ENCODE results near the gene SCARF1.

Gene SCARF1

DNA sequence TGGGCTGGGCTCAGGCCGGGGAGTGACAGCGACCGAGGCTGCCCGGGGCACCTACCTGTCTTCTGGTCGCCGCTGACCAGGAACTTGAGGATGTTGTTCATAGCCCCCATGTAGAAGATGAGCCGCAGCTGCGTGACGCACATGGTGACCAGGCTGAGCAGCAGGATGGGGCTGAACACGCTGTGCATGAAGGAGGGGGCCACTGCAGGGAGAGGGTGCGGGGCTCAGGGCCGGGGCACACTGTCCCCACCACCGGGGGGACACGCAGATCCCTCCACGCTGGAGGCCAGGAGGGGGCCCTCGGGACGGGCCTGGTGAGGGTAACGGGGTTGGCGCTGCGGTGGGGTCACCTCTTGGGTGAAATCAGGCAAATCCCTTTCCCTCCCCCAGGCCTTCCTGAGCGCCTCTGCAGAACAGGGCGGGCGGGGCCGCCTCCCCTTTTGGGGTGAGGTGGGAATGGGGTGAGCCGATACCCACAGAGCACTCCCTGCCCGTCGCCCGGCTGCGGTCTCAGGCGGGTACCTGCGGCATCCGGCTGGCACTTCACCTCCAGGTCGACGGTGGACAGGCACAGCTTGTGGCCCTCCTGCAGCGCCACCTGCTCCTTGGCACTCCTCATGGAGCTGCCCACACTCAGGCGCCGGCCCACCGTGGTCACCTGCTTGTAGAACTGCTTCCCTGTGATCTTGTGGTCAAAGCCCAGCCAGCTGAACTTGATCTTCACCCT is 54.6 kb downstream of the SCARF1 start:
- no peaks in the 10 kb centered on the region for H3K9me2 ChIP-seq (ENCODE audit: low read depth, low read length)
- no peak for TF ChIP-seq EZH2 (IDR thresholded peaks at IDR 0.05; ENCODE audit: borderline replicate concordance, low read length)
- TF ChIP-seq, protein P1, sequence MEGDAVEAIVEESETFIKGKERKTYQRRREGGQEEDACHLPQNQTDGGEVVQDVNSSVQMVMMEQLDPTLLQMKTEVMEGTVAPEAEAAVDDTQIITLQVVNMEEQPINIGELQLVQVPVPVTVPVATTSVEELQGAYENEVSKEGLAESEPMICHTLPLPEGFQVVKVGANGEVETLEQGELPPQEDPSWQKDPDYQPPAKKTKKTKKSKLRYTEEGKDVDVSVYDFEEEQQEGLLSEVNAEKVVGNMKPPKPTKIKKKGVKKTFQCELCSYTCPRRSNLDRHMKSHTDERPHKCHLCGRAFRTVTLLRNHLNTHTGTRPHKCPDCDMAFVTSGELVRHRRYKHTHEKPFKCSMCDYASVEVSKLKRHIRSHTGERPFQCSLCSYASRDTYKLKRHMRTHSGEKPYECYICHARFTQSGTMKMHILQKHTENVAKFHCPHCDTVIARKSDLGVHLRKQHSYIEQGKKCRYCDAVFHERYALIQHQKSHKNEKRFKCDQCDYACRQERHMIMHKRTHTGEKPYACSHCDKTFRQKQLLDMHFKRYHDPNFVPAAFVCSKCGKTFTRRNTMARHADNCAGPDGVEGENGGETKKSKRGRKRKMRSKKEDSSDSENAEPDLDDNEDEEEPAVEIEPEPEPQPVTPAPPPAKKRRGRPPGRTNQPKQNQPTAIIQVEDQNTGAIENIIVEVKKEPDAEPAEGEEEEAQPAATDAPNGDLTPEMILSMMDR (IDR thresholded peaks at IDR 0.05; ENCODE audit: low read length) = no peak
- no peaks in the 10 kb centered on the region for H3K27me3 ChIP-seq (ENCODE audit: insufficient read depth, low read length)
- no peak overlapping the region for H3K4me3 ChIP-seq (ENCODE audit: low read depth, low read length, poor library complexity, severe bottlenecking)
- peak overlapping the region; percentile 71 for H3K27ac ChIP-seq (ENCODE audit: low read depth, low read length, poor library complexity, severe bottlenecking)
- H3K4me2 ChIP-seq (ENCODE audit: low read length) = no peak overlapping the region
- H3F3A ChIP-seq (ENCODE audit: insufficient read depth, low read length) = no peaks in the 10 kb centered on the region
- no peak overlapping the region for H2AFZ ChIP-seq (ENCODE audit: low read length)
- H4K20me1 ChIP-seq (ENCODE audit: insufficient read depth, low read length) = no peaks in the 10 kb centered on the region
- no peaks in the 10 kb centered on the region for H3K9me3 ChIP-seq (ENCODE audit: low read length)
- no peak overlapping the region for H3K9ac ChIP-seq (ENCODE audit: low read length)
- no peaks in the 10 kb centered on the region for H3K79me2 ChIP-seq (ENCODE audit: insufficient read depth, low read length)
- peaks cover 71% of the 10 kb centered on the region for H3K36me3 ChIP-seq (ENCODE audit: insufficient read depth, low read length)
- peaks cover 36% of the 10 kb centered on the region for H3K4me1 ChIP-seq (ENCODE audit: insufficient read depth, low read length, severe bottlenecking)

DNA sequence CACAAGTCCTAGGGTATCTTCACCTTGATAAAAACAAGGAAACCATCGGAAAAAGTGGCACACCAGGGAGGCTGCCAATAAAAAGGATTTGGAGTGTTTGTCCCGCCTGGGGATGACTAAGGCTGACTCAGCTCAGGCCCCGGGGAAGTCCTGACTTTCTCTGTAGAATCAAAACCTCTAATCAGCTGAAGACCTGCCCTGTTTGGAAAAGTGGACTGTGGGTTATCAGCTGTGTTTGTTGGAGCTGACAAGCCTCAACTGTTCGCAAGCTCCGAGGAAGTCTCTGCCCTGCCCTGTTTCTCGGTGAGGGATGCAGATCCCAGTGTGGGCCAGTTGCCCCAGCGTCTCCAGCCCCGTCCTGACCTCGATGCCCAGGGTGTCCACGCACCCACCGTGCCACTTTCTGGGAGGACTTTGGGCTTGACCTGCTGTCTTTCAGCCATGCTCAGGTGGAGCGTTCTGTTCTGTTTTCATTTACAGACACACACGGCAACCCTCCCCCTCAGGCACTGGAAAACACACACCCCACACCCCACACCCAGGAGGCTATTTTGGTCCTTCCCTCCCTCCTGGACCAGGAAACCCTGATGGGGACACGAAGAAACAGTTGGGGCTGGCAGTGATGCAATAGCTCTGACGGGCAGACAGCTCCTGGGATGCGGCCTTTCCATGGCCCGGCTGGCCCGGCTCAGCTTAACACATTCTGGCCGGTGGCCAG is 55.3 kb downstream of the SCARF1 start:
- H3K4me1 ChIP-seq (ENCODE audit: insufficient read depth, low read length, severe bottlenecking) = peaks cover 32% of the 10 kb centered on the region
- H3K9me3 ChIP-seq (ENCODE audit: low read length) = no peaks in the 10 kb centered on the region
- no peak overlapping the region for H3K4me3 ChIP-seq (ENCODE audit: low read depth, low read length, poor library complexity, severe bottlenecking)
- no peaks in the 10 kb centered on the region for H3K79me2 ChIP-seq (ENCODE audit: insufficient read depth, low read length)
- H3K27ac ChIP-seq (ENCODE audit: low read depth, low read length, poor library complexity, severe bottlenecking) = peak overlapping the region; percentile 71
- no peak overlapping the region for H3K9ac ChIP-seq (ENCODE audit: low read length)
- no peaks in the 10 kb centered on the region for H3F3A ChIP-seq (ENCODE audit: insufficient read depth, low read length)
- peaks cover 71% of the 10 kb centered on the region for H3K36me3 ChIP-seq (ENCODE audit: insufficient read depth, low read length)
- H3K27me3 ChIP-seq (ENCODE audit: insufficient read depth, low read length) = no peaks in the 10 kb centered on the region
- no peaks in the 10 kb centered on the region for H4K20me1 ChIP-seq (ENCODE audit: insufficient read depth, low read length)
- TF ChIP-seq, protein P1 (IDR thresholded peaks at IDR 0.05; ENCODE audit: low read length) = no peak
- no peak for TF ChIP-seq EZH2 (IDR thresholded peaks at IDR 0.05; ENCODE audit: borderline replicate concordance, low read length)
- no peaks in the 10 kb centered on the region for H3K9me2 ChIP-seq (ENCODE audit: low read depth, low read length)
- H3K4me2 ChIP-seq (ENCODE audit: low read length) = no peak overlapping the region
- H2AFZ ChIP-seq (ENCODE audit: low read length) = no peak overlapping the region

DNA sequence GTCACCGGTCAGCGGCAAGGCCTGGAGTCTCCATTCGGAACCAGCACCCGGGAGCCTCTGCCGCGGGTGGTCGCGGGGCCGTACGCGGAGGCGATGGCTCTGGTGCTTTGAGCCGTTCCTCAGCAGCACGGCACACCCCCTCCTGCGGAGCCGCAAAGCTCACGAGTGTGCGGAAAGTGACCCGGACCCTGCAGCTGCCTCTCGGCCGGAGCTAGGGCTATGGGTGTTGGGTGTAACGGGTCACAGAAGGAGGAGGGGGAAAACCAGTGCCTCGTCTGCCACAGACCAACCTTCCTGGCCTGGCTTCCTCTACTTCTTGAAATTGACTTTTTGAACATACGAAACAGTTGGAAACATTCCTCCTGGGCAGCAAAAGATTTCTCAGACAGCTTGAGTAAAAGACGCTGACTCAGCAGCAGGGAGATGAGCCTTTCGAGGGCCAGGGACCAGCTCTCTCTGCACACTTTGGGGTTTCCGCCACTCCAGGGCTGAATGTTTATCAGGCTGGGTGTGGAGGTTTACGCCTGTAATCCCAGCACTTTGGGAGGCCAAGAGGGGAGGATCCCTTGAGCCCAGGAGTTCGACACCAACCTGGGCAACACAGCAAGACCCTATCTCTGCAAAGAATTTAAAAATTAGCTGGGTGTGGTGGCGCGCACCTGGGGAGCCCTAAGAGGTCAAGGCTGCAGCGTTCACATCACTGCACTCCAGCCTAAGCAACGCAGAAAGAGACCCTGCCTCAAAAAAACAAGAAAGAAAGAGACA is 56.5 kb downstream of the SCARF1 start:
- TF ChIP-seq, protein P1 (IDR thresholded peaks at IDR 0.05; ENCODE audit: low read length) = no peak
- TF ChIP-seq EZH2 (IDR thresholded peaks at IDR 0.05; ENCODE audit: borderline replicate concordance, low read length) = no peak
- H3K27ac ChIP-seq (ENCODE audit: low read depth, low read length, poor library complexity, severe bottlenecking) = peak overlapping the region; percentile 71
- no peak overlapping the region for H3K9ac ChIP-seq (ENCODE audit: low read length)

More for the DNA sequence above, 56.5 kb downstream of the SCARF1 start:
- Histone ChIP-seq H3K79me2 (ENCODE audit: insufficient read depth, low read length) (no peaks in the 10 kb centered on the region), H2AFZ (ENCODE audit: low read length) (no peak overlapping the region), H3K9me2 (ENCODE audit: low read depth, low read length) (no peaks in the 10 kb centered on the region), H3F3A (ENCODE audit: insufficient read depth, low read length) (no peaks in the 10 kb centered on the region), H3K27me3 (ENCODE audit: insufficient read depth, low read length) (no peaks in the 10 kb centered on the region), H3K36me3 (ENCODE audit: insufficient read depth, low read length) (peaks cover 79% of the 10 kb centered on the region), H3K4me2 (ENCODE audit: low read length) (no peak overlapping the region), H3K4me1 (ENCODE audit: insufficient read depth, low read length, severe bottlenecking) (peaks cover 20% of the 10 kb centered on the region), H3K4me3 (ENCODE audit: low read depth, low read length, poor library complexity, severe bottlenecking) (no peak overlapping the region), H4K20me1 (ENCODE audit: insufficient read depth, low read length) (no peaks in the 10 kb centered on the region), H3K9me3 (ENCODE audit: low read length) (no peaks in the 10 kb centered on the region)
